Parathyroid adenoma (tissue), 2 donors: ENCODE results near the gene KRT1.

ENCODE experiments used
- H2AFZ ChIP-seq: fragments of 300-600 bp; sonication (generic); one replicate; pipeline ENCODE4 v1.7.0; 2017; ENCODE audit warnings: antibody characterized with exemption, mild to moderate bottlenecking
- H3K27ac ChIP-seq: fragments of 300-600 bp; sonication (generic); one replicate; pipeline ENCODE4 v1.7.0; 2017
- H3K27me3 ChIP-seq: fragments of 300-600 bp; sonication (generic); one replicate; pipeline ENCODE4 v1.7.0; 2017; ENCODE audit warnings: low read length; ENCODE audit not compliant: control insufficient read depth, insufficient read depth
- H3K36me3 ChIP-seq: fragments of 300-600 bp; sonication (generic); one replicate; pipeline ENCODE4 v1.7.0; 2017; ENCODE audit warnings: low read length; ENCODE audit not compliant: control insufficient read depth, insufficient read depth
- H3K4me1 ChIP-seq: fragments of 300-600 bp; sonication (generic); one replicate; pipeline ENCODE4 v1.7.0; 2017; ENCODE audit warnings: control low read depth
- H3K4me2 ChIP-seq: fragments of 300-600 bp; sonication (generic); one replicate; pipeline ENCODE4 v1.7.0; 2017; ENCODE audit warnings: low read length
- H3K4me3 ChIP-seq: fragments of 300-600 bp; sonication (generic); one replicate; pipeline ENCODE4 v1.7.0; 2017; ENCODE audit warnings: low read depth, low read length
- H3K79me2 ChIP-seq: fragments of 300-600 bp; sonication (generic); one replicate; pipeline ENCODE4 v1.7.0; 2017; ENCODE audit warnings: control low read depth
- H3K9ac ChIP-seq: fragments of 300-600 bp; sonication (generic); one replicate; pipeline ENCODE4 v1.7.0; 2017; ENCODE audit warnings: mild to moderate bottlenecking
- H3K9me3 ChIP-seq: fragments of 300-600 bp; sonication (generic); one replicate; pipeline ENCODE4 v1.7.0; 2017; ENCODE audit warnings: low read length; ENCODE audit not compliant: control insufficient read depth
- TF ChIP-seq, protein P1 (sequence below): fragments of 300-600 bp; sonication (generic); IDR thresholded peaks from one replicate; pipeline ENCODE4 v1.7.0; 2017; ENCODE audit warnings: antibody characterized with exemption, mild to moderate bottlenecking
- donor health status: primary hyperparathyroidism.

Gene KRT1

DNA sequence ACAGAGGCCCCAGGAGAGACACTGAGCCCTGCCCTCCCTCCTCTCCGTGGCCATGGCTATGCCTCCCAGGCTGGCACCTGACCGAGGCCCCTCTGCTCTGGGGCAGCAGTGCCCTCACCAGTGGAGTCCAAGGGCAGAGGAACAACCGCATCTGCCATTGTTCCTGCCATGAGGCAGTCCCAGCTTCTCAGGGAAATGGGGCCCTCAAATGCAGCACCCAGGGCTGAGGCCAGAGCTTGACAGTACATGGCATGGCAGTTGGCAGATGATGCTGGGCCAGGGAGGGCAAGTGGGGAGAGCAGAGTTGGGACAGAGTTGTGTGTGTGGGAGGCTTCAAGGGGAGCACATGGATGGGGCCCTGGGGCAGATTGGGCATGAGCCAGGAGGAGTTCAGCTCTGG lies 44.2 kb upstream of the KRT1 start:
- Histone ChIP-seq H3K36me3 (no peaks in the 10 kb centered on the region), H3K27ac (no peak overlapping the region), H3K9me3 (no peaks in the 10 kb centered on the region), H3K4me2 (no peak overlapping the region), H3K9ac (no peak overlapping the region), H3K4me1 (no peaks in the 10 kb centered on the region), H3K27me3 (no peaks in the 10 kb centered on the region), H3K4me3 (no peak overlapping the region), H2AFZ (no peak overlapping the region), H3K79me2 (no peaks in the 10 kb centered on the region)
- TF ChIP-seq, protein P1, sequence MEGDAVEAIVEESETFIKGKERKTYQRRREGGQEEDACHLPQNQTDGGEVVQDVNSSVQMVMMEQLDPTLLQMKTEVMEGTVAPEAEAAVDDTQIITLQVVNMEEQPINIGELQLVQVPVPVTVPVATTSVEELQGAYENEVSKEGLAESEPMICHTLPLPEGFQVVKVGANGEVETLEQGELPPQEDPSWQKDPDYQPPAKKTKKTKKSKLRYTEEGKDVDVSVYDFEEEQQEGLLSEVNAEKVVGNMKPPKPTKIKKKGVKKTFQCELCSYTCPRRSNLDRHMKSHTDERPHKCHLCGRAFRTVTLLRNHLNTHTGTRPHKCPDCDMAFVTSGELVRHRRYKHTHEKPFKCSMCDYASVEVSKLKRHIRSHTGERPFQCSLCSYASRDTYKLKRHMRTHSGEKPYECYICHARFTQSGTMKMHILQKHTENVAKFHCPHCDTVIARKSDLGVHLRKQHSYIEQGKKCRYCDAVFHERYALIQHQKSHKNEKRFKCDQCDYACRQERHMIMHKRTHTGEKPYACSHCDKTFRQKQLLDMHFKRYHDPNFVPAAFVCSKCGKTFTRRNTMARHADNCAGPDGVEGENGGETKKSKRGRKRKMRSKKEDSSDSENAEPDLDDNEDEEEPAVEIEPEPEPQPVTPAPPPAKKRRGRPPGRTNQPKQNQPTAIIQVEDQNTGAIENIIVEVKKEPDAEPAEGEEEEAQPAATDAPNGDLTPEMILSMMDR: no peak

DNA sequence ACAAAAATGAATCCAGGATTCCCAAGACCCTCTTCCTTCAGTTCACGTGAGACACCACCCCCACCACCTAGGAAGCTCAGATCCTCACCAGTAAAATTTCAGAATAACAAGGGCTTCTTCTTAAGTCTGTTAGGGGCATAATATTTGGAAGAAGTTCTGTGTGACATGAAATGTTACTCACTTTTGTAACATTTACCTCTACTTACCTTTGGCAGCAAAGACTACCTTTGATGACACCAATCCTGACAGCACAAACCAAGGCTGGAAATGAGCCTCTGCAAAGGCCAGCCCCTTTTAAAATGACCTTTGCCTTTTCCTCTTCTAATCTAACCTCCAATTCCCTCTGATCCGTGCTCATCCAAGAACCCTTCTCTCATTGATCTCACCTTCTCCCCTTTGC lies 42.5 kb upstream of the KRT1 start:
- Histone ChIP-seq H3K79me2 (no peaks in the 10 kb centered on the region), H3K4me1 (no peaks in the 10 kb centered on the region), H3K9ac (no peak overlapping the region), H3K9me3 (no peaks in the 10 kb centered on the region), H2AFZ (no peak overlapping the region), H3K4me3 (no peak overlapping the region), H3K27ac (no peak overlapping the region), H3K36me3 (no peaks in the 10 kb centered on the region), H3K27me3 (no peaks in the 10 kb centered on the region), H3K4me2 (no peak overlapping the region)
- TF ChIP-seq, protein P1: no peak

DNA sequence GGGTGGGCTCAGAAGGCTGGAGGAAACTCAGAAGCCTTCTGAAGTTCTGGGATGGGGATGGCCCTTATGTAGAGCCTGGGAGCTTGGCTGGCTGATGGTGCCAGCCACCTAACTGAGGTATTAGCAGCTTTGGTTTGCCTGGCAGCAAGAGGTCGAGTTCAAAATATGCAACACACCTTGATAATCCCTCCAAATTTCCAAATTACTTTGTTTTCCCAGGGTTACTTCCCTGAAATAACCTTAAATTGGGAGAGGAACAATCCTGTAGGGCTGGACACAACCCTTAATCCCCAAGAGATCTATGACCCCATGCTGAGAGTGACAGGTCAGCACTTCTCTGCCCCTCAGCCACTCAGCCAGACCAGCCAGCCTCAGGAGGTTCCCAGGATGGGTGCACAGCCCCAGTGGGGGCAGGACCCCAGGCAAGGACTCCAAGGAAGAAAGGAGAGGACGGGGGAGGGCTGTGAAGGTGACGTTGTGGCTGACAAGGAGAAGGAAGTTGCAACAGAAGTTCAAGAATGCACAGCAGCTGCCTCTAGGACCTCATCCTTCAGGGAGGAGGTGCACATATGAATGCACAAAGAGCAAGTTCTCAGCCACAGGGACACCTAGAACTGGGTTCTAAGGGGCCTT lies 41.7 kb upstream of the KRT1 start:
- H3K27me3 ChIP-seq: no peaks in the 10 kb centered on the region
- H2AFZ ChIP-seq: no peak overlapping the region
- H3K4me3 ChIP-seq: no peak overlapping the region
- no peak overlapping the region for H3K27ac ChIP-seq
- H3K9ac ChIP-seq: no peak overlapping the region
- TF ChIP-seq, protein P1: no peak
- H3K9me3 ChIP-seq: no peaks in the 10 kb centered on the region
- no peak overlapping the region for H3K4me2 ChIP-seq
- no peaks in the 10 kb centered on the region for H3K79me2 ChIP-seq
- no peaks in the 10 kb centered on the region for H3K36me3 ChIP-seq
- H3K4me1 ChIP-seq: no peaks in the 10 kb centered on the region

DNA sequence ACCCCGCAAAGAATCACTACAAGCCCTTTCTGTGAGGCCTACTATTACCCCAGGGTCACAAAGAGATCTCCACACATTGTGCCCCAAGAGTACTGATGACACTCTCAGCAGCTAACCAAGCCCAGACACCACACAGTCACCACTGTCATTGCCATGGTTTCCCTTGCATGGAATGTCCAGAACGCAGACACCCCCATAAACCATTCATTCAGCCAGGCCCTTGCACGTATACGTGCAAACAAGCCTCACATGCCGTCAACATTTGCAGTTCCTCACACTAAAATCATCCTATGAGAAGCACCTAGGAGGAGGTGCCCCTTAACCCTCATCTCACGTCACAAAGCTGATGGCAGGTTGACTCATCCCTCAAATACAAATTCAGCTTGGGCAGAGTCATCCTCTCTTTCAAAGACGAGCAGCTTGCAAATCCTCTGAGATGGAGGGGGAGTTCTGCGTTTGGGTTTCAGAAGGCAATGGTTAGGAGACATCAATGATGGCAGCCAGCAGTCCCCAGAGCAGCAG lies 40.2 kb upstream of the KRT1 start:
- no peak overlapping the region for H3K4me2 ChIP-seq
- no peak overlapping the region for H3K9ac ChIP-seq
- H3K79me2 ChIP-seq: no peaks in the 10 kb centered on the region
- no peaks in the 10 kb centered on the region for H3K4me1 ChIP-seq
- no peak overlapping the region for H3K4me3 ChIP-seq
- no peak overlapping the region for H3K27ac ChIP-seq
- no peaks in the 10 kb centered on the region for H3K36me3 ChIP-seq
- H2AFZ ChIP-seq: no peak overlapping the region
- no peaks in the 10 kb centered on the region for H3K27me3 ChIP-seq
- H3K9me3 ChIP-seq: no peaks in the 10 kb centered on the region
- TF ChIP-seq, protein P1: no peak

DNA sequence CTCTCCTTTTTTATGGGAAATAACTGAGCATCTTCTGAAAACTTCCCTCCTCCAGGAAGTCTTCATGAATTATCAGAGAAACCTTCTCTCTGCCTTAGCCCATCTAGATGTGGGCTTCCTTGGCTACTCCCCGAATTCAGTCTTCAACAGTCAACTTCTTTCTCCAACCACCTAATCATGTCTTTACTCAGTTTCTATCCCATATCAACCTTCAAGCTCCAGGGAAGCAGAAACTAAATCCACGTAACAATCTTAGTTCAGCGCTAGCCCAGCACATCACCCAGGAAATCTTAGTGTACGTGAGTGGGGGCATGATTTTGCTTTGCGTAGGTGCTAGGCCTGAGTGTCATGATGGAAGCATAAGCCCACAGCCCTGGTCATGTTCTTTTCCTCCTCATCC lies 35.9 kb upstream of the KRT1 start:
- no peaks in the 10 kb centered on the region for H3K4me1 ChIP-seq
- H3K27ac ChIP-seq: no peak overlapping the region
- no peak overlapping the region for H3K9ac ChIP-seq
- no peak overlapping the region for H3K4me2 ChIP-seq
- H3K27me3 ChIP-seq: no peaks in the 10 kb centered on the region
- H3K9me3 ChIP-seq: no peaks in the 10 kb centered on the region
- H2AFZ ChIP-seq: no peak overlapping the region
- TF ChIP-seq, protein P1: no peak
- no peak overlapping the region for H3K4me3 ChIP-seq
- no peaks in the 10 kb centered on the region for H3K36me3 ChIP-seq
- H3K79me2 ChIP-seq: no peaks in the 10 kb centered on the region
